ENCODE measurements around the gene TUBA3E. TPM values are rescaled to one million over a fixed set of nuclear protein-coding genes. Genes with fewer than 3 reads are reported as not detected.
"Not testable (repeated sequence)": the region's sequence is repeated elsewhere in the genome, so short reads cannot be mapped to it uniquely, and the experiment has no call there.

The TUBA3E gene
- total RNA-seq, 1 donor from 2014 or later, result not detected

DNA sequence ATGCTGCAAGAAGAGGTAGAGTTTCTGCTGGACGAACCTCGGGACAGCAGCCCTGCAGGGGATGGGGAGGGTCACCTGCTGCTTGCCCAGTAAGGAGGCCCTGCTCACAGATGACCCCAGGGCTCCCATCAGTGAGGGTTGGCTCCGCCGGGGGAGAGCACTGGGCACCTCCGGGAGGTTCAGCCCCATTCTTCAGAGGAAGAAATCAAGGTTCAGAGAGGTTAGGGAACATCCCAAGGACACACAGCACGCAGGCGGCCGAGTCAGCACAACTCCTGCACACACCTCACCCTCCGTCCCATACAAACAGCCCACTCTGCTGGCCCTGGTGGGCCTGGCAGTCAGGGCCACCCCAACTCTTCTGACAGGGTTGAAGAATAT, 41.6 kb downstream of the TUBA3E start:
- no peak for DNase-seq (ENCODE audit: low spot score in 2 of 2)
- no peaks in the 10 kb centered on the region for H3K27me3 ChIP-seq
- intact Hi-C loops (cut with DNase I), result no loop called here
- no peak overlapping the region for H3K27ac ChIP-seq
- H3K4me3 ChIP-seq, result no peak overlapping the region
- H3K36me3 ChIP-seq, result peaks cover 52 to 58% of the 10 kb centered on the region in 2 donors
- H3K4me1 ChIP-seq, result no peaks in the 10 kb centered on the region
- no peaks in the 10 kb centered on the region for H3K9me3 ChIP-seq
- TF ChIP-seq, protein P1, sequence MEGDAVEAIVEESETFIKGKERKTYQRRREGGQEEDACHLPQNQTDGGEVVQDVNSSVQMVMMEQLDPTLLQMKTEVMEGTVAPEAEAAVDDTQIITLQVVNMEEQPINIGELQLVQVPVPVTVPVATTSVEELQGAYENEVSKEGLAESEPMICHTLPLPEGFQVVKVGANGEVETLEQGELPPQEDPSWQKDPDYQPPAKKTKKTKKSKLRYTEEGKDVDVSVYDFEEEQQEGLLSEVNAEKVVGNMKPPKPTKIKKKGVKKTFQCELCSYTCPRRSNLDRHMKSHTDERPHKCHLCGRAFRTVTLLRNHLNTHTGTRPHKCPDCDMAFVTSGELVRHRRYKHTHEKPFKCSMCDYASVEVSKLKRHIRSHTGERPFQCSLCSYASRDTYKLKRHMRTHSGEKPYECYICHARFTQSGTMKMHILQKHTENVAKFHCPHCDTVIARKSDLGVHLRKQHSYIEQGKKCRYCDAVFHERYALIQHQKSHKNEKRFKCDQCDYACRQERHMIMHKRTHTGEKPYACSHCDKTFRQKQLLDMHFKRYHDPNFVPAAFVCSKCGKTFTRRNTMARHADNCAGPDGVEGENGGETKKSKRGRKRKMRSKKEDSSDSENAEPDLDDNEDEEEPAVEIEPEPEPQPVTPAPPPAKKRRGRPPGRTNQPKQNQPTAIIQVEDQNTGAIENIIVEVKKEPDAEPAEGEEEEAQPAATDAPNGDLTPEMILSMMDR (IDR thresholded peaks at IDR 0.05), result no peak

DNA sequence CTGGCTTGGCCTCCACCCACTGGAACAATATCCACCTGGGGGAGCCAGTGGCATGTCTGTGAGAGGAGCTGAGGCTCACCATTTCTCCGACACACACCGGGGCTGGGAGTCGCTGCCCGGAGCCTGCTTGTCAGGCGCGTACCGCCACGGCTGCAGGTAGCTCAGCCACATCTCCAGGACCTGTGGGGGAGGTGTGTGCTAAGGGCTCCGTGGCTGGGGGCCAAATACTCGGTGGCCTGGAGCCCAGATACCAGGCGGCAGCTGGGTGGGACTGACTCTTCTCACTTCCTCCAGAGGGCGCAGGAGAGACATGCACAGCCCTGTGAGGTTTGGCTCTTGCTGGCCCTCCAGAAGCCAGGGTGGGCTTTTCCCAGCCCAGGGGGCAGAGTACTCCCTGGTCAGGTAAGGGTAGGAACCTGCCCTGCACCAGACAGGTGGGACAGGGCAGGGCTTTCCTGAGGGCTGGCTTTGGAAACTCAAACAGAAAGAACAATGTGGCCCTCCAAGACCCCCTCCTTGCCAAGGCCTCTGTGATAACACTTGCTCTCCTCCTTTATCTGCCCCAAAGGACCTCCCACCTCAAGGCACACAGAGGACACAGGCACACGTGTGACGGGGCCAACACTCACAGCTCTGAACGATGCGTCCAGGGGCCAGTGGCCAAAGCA, 42.1 kb downstream of the TUBA3E start:
- H3K27me3 ChIP-seq; intact Hi-C loops (cut with DNase I); H3K4me1 ChIP-seq; H3K9me3 ChIP-seq; DNase-seq (ENCODE audit: low spot score in 2 of 2); H3K4me3 ChIP-seq; H3K27ac ChIP-seq: not testable (repeated sequence)
- H3K36me3 ChIP-seq, result peaks cover 52 to 58% of the 10 kb centered on the region in 2 donors
- TF ChIP-seq, protein P1 (IDR thresholded peaks at IDR 0.05), result peak in 1 of 3 experiments; percentile 26

DNA sequence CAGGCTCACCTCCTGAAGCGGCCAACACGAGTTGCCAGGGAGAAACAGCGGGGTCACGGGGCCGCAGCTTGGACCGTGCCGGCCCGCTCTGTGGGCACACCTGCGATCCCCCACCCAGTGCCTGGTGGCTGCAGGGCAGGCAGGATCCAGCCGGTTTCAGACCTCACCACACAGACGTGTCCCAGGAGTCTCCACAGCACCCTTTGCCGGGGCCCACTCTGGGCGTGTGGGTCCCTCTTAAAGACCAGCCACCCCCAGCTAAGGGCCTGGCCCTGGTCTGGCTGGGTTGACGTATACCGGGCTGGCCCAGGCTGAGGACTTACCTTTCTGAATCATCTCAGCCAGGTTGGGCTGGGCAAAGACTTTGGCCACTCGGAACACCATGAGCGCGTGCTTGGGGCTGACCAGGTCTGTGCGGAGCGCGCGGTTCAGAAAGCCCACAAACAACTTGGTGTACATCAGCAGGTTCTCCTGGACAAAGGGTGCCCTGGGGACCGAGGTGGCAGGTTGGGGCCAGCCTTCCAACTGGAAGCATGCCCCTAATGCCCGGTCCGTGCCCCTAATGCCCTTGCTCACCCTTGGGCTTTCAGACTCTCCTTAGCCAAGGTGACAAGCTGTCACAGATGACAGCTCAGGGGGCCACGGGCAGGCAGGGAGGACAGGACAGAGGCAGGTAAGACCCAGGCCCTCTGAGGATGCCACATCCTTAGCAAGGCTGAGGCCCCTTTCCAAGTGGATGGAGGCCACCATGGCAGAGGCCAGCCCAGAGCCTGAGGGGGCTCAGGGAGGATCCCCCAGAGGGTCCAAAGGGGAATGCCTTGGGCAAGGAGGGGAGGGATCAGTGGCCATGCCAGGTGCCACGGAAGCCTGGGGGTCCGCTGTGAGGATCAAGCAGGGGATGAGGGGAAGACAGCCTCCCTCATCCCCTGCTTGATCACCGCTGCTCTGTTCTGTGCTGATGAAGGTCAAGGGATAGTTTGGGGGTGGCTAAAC, 43.2 kb downstream of the TUBA3E start:
- H3K27me3 ChIP-seq, result no peaks in the 10 kb centered on the region
- peaks cover 50 to 53% of the 10 kb centered on the region in 2 donors for H3K36me3 ChIP-seq
- no peaks in the 10 kb centered on the region for H3K4me1 ChIP-seq
- no peak for DNase-seq (ENCODE audit: low spot score in 2 of 2)
- intact Hi-C loops (cut with DNase I), result no loop called here
- TF ChIP-seq, protein P1 (IDR thresholded peaks at IDR 0.05), result no peak
- no peaks in the 10 kb centered on the region for H3K9me3 ChIP-seq
- H3K4me3 ChIP-seq, result no peak overlapping the region
- H3K27ac ChIP-seq, result no peak overlapping the region

DNA sequence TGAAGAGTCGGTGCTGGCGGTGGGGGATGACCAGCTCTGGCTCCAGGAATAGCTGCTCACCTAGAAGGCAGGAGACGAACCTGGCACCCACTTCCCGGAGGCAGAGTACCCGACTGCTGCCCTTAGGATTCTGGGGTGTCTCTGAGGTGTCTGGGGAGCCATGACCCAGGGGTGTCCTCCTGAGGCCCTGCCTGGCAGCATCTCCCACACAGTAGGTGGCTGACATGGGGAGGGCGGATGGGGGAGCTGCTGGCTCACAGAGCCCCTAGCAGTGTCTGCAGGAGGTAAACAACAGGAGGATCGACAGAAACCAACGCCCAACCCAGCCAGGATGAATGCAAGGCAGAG, 43.8 kb downstream of the TUBA3E start:
- H3K9me3 ChIP-seq; H3K4me3 ChIP-seq; DNase-seq (ENCODE audit: low spot score in 2 of 2); intact Hi-C loops (cut with DNase I); H3K27ac ChIP-seq; H3K4me1 ChIP-seq; H3K27me3 ChIP-seq: not testable (repeated sequence)
- H3K36me3 ChIP-seq, result peaks cover 44 to 49% of the 10 kb centered on the region in 2 donors

DNA sequence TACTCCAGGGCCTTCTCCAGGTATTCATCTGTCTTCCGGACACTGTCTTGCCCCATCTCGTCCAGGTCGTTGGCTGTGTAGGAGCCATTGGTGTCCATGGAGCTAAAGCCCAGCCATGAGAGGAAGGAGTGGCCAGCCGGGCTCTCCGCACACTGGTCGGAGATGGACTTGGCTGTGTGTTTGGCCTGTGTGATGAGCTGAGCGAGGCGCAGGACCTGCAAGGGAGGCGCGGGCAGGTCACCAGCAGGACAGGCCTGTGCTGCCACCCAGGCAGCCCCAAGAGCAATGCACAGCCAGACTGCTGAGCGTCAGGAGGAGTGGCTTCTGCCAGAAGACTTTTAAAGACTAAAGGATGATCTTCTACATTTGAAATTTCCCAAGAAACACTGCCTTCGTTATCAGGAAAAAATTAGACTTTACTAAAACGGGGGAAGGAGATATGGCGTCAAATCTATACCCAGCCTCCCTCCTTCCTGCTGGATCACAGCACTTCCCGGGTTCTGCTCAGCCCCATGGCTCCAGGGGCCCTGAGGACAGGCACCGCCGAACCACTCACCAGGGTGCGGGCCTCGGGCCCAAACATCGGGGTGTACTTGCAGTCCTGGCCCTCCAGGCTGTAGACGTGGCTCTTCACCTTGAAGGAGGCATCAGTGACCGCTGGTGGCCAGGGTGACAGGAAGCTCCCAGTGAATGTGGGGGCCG, 44.4 kb downstream of the TUBA3E start:
- intact Hi-C loops (cut with DNase I); H3K27me3 ChIP-seq; H3K4me3 ChIP-seq; DNase-seq (ENCODE audit: low spot score in 2 of 2); H3K9me3 ChIP-seq; H3K27ac ChIP-seq; H3K4me1 ChIP-seq: not testable (repeated sequence)
- peaks cover 39 to 48% of the 10 kb centered on the region in 2 donors for H3K36me3 ChIP-seq

DNA sequence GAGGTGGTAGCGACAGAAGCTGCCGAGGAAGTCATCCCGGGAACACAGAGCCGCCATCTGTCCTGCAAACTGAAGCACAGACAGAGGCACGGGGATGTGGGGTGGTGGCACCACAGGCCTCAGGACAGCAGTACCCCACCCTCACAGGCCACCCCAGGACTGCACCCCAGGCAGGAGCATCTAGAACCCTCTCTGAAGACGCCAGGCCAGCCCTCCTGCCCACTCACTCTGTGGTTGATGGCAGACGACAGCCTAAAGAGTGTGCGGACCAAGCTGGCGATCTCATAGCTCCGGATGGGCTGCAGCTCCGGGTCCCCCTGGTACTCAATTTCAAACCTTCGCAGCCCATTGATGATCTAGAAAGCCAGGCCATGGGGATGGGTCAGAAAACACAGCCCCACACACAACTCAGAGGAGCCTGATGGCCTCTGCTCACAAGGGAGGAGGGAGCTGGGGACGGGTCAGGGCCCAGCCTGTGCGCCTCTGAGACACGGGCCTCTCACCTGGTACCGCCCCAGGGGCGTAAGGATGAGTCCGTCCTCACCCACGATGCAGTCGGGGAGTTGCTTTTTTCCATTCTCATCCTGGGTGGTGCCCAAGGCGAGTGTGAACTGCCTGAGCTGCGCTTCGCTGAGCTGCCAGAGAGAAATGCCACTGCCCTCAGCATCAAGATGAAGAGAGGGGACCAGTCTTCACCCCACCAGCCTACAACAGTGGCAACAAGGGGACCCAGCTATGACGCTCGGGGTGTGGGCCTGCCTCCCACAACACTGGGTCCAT, 45.2 kb downstream of the TUBA3E start:
- no peak for DNase-seq (ENCODE audit: low spot score in 2 of 2)
- peaks cover 36 to 42% of the 10 kb centered on the region in 2 donors for H3K36me3 ChIP-seq
- TF ChIP-seq, protein P1 (IDR thresholded peaks at IDR 0.05), result no peak

DNA sequence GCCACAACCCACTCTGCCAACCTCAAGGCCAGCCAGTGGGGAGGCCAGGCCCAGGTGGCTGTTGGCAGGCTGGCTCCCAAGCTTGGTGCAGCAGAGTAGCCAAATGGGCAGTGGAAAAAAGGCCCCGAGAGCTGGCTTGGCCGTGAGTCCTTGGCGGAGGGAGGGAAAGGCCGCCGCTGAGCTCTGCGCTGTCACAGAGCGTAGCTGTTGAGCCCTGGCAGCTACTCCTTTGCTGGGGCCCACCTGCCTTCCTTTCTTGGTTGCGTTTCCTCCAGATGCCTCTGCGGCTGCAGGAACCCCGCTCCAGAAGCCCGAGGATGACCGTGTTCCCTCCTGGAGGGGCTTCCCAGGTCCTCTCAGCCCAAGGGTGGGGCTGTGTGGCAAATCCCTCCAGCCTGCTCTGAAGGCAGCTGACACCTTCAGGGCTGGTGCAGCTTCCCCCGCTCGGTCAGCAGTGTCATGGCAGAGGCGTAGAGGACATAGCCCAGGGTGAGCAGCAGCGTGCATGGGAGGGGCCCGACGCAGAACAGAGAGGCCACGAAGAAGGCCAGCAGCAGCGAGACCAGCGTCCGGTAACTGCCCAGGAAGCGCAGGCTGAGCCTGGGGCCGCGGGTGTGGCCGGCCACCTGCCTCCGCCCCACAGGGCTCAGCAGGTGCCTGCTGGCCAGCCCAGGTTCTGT, 46.0 kb downstream of the TUBA3E start:
- intact Hi-C loops (cut with DNase I); H3K4me3 ChIP-seq; DNase-seq (ENCODE audit: low spot score in 2 of 2): not testable (repeated sequence)

More for the DNA sequence above, 45.2 kb downstream of the TUBA3E start:
- Histone ChIP-seq H3K27ac (no peak overlapping the region), H3K9me3 (no peaks in the 10 kb centered on the region), H3K4me3 (no peak overlapping the region), H3K27me3 (no peaks in the 10 kb centered on the region), H3K4me1 (no peaks in the 10 kb centered on the region)
- intact Hi-C loops (cut with DNase I), result no loop called here

DNA sequence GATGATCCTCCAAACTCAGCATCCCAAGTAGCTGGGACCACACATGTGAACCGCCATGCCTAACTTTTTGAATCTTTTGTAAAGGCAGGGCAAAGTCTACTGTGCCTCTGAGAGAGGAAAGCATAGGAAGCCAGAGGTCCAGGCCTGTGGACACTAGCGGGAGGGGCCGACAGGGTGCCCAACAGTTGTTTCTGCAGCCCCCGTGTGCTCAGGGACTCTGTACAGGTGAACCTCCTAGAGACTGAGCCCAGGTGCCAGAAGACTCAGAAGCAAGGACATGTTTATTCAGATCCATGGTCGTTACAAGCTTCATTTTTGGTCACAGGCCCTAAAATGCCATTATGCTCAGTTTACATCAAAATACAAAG, 47.1 kb downstream of the TUBA3E start:
- H3K27me3 ChIP-seq; H3K9me3 ChIP-seq; H3K27ac ChIP-seq; intact Hi-C loops (cut with DNase I); H3K4me3 ChIP-seq; H3K4me1 ChIP-seq: not testable (repeated sequence)
- H3K36me3 ChIP-seq, result peaks cover 33 to 35% of the 10 kb centered on the region in 2 donors
- peak in 1 of 2 donors; percentile 42 for DNase-seq (ENCODE audit: low spot score in 2 of 2)

More for the DNA sequence above, 46.0 kb downstream of the TUBA3E start:
- not testable (repeated sequence) for H3K4me1 ChIP-seq, H3K27ac ChIP-seq, H3K9me3 ChIP-seq, H3K27me3 ChIP-seq
- peaks cover 34 to 35% of the 10 kb centered on the region in 2 donors for H3K36me3 ChIP-seq

Measured in ascending aorta (tissue), 2 donors.